Endothelial cell of umbilical vein (primary cell): ENCODE results near the gene VMP1. TPM values are rescaled to one million over a fixed set of nuclear protein-coding genes. Genes with fewer than 3 reads are reported as not detected.
A peak's percentile ranks its signal among the peaks of the same experiment; 100 is the strongest.
"Not testable (repeated sequence)": the region's sequence is repeated elsewhere in the genome, so short reads cannot be mapped to it uniquely, and the experiment has no call there.

Source experiments
- BruUV-seq: library from RNA; stranded (reverse); fragments of 400-500 nt; replicated peaks from 2 replicates; lab custom pipeline; 2021; lab: Mats Ljungman, UMichigan
- CTCF ChIA-PET: fragments of 300-600, 350-600 bp; sonication (Branson Sonifier 250); formaldehyde crosslinking; loops from one replicate; lab custom pipeline; 2021; ENCODE audit warnings: antibody characterized with exemption, inconsistent platforms; lab: Charles Lee
- POLR2A ChIA-PET: fragments of 300-600, 350-600 bp; sonication (Branson Sonifier 250); formaldehyde crosslinking; loops from one replicate; lab custom pipeline; 2021; ENCODE audit warnings: antibody characterized with exemption, inconsistent platforms; lab: Charles Lee
- DNase-seq: peaks from one replicate; pipeline ENCODE4 v3.0.0-alpha.2; 2011; ENCODE audit warnings: low read depth, low spot score
- FAIRE-seq: peaks from 2 replicates; lab custom pipeline; 2011; peaks lifted over from hg19 to GRCh38; lab: Jason Lieb, UNC
- H2AFZ ChIP-seq: 2 replicates; pipeline ENCODE4 v1.6.0; 2012; ENCODE audit warnings: low read depth, low read length, control low read depth, inconsistent platforms
- H3K27ac ChIP-seq: 2 replicates; pipeline ENCODE4 v1.5.1; 2011; ENCODE audit warnings: low read depth, mild to moderate bottlenecking, control low read depth, low read length, moderate library complexity; ENCODE audit not compliant: insufficient read depth
- H3K27me3 ChIP-seq, 2 experiments: 2 replicates each; pipeline versions ENCODE4 v1.6.0 to v1.6.1; 2011; ENCODE audit warnings: low read length in 2 of 2, mixed read lengths in 1 of 2; ENCODE audit not compliant: control insufficient read depth in 2 of 2, insufficient read depth in 2 of 2
- H3K36me3 ChIP-seq, 2 experiments: 2 replicates in 1 of 2; 3 replicates in 1 of 2; pipeline ENCODE4 v1.5.1; 2011; ENCODE audit warnings: low read length in 2 of 2, mild to moderate bottlenecking in 1 of 2, moderate library complexity in 1 of 2; ENCODE audit not compliant: control insufficient read depth in 2 of 2, insufficient read depth in 2 of 2; ENCODE audit errors: extremely low read depth in 1 of 2
- H3K4me1 ChIP-seq: 3 replicates; pipeline ENCODE4 v1.5.1; 2011; ENCODE audit warnings: mild to moderate bottlenecking, low read length; ENCODE audit not compliant: control insufficient read depth, insufficient read depth; ENCODE audit errors: extremely low read depth
- H3K4me2 ChIP-seq: 2 replicates; pipeline ENCODE4 v1.6.1; 2011; ENCODE audit warnings: low read length, control low read depth, mixed read lengths; ENCODE audit not compliant: insufficient read depth
- H3K4me3 ChIP-seq, 3 experiments: fragments of 200-600 bp in 1 of 3; sonication (generic), shearing (Covaris generic) in 1 of 3; replicated peaks in 1 of 3; 2 replicates each; pipeline ENCODE4 v1.5.1; 2011 to 2016; ENCODE audit warnings: control low read depth in 3 of 3, low read length in 3 of 3, mild to moderate bottlenecking in 2 of 3, inconsistent platforms in 1 of 3, low read depth in 1 of 3, moderate library complexity in 1 of 3; ENCODE audit not compliant: insufficient read depth in 1 of 3
- H3K79me2 ChIP-seq: 2 replicates; pipeline ENCODE4 v1.6.0; 2012; ENCODE audit warnings: low read length, inconsistent platforms; ENCODE audit not compliant: control insufficient read depth, insufficient read depth
- H3K9ac ChIP-seq: replicated peaks from 2 replicates; pipeline ENCODE3; 2011; ENCODE audit warnings: low read length, control low read depth; ENCODE audit not compliant: insufficient read depth; ENCODE audit errors: extremely low read depth
- H3K9me1 ChIP-seq: replicated peaks from 3 replicates; pipeline ENCODE4 v1.6.0; 2011; ENCODE audit warnings: mild to moderate bottlenecking, low read length; ENCODE audit not compliant: control insufficient read depth, insufficient read depth; ENCODE audit errors: extremely low read depth
- H3K9me3 ChIP-seq: replicated peaks from 2 replicates; pipeline ENCODE4 v1.5.1; 2012; ENCODE audit warnings: low read length, inconsistent platforms; ENCODE audit not compliant: control insufficient read depth, insufficient read depth
- H4K20me1 ChIP-seq: replicated peaks from 2 replicates; pipeline ENCODE3; 2011; ENCODE audit warnings: mild to moderate bottlenecking, low read length; ENCODE audit not compliant: control insufficient read depth, insufficient read depth; ENCODE audit errors: extremely low read depth
- FOS ChIP-seq: IDR thresholded peaks from 2 replicates; pipeline ENCODE4 v1.6.1; 2011; ENCODE audit warnings: mild to moderate bottlenecking, low read length, moderate library complexity, borderline replicate concordance; ENCODE audit not compliant: insufficient read depth
- GATA2 ChIP-seq: IDR thresholded peaks from 2 replicates; pipeline ENCODE4 v1.7.0; 2011; ENCODE audit warnings: low read depth, mild to moderate bottlenecking, moderate library complexity, mixed read lengths, low read length; ENCODE audit not compliant: insufficient read length, insufficient read depth
- POLR2A ChIP-seq: IDR thresholded peaks from 2 replicates; pipeline ENCODE4 v1.6.1; 2012; ENCODE audit warnings: low read depth, mild to moderate bottlenecking, control low read depth, low read length
- dilution Hi-C: fragments of 300-500 bp; cut with MboI; formaldehyde crosslinking; loops from one replicate; pipeline ENCODE4 v1.15.0; 2019; ENCODE audit warnings: low sequenced_read_pairs; ENCODE audit not compliant: extremely low pct_ligation_motif_present
- intact Hi-C: fragments of 100-400 bp; cut with micrococcal nuclease; formaldehyde crosslinking; loops from one replicate; pipeline ENCODE4 v1.10.0; 2022
- polyA plus RNA-seq, 4 experiments: library from polyadenylated mRNA; depleted of rRNA in 3 of 4; stranded (reverse) in 3 of 4; unstranded in 1 of 4; fragments of >200 nt; gene quantifications; 2 replicates each; pipeline versions ENCODE4 v1.2.1 to v1.2.3, GENCODE V29; 2011 to 2012; ENCODE audit warnings: missing spikeins in 1 of 4
- total RNA-seq: library from RNA; stranded (reverse); gene quantifications from 2 replicates; pipeline ENCODE4 v1.2.3, GENCODE V29; 2021

Gene VMP1
- total and polyA plus RNA-seq, 2 donors (not counting 3 experiments of a cell fraction or from before 2014, with no cell fraction given): 138 to 270 TPM

DNA sequence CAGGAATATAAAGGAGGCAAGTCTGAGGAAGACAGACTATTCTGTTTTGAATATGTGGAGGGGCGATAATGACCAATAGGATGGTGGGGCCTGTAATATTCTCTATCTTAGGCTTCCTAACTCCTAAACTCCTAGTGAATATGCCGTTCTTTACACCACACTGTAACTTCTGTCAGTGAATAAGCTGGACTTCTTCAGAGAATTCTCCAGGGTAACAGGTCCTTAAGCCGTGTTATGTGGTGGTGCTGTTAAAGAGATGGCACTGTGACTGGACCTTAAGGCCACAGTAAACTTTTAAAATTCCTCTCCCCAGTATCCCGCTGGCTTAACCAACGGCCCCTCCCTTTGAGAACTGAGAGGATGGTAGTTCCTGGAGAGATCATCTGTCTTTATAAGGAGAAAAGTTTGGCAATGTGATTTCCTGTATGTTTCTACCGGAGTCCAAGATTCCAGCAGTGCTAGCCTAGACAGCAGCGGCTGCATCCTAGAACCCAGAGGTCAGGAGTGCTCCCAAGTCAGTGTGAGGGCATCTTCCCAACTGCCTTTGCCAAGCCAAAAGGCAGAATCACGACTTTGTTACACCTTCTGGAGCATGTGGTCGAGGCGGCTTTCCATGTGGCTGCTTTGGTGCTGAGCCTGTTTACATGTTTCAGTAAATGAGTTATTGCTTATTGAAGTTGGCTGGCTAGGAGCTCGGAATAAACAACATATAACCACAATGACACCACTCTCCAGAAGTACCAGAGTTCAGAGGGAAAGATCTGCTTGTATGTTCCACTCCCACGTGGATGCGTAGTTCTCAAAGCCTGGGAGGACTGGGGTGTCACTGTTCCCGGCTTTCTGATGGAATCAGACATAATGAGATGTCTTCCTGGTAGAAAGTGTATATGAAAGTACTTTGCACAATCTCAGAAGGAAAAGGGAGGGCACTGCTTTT is 144.3 kb downstream of the VMP1 start:
- H3K9me1 ChIP-seq: no peaks in the 10 kb centered on the region
- no peak overlapping the region for H3K27ac ChIP-seq
- H3K36me3 ChIP-seq: no peaks in the 10 kb centered on the region
- H3K9me3 ChIP-seq: no peaks in the 10 kb centered on the region
- H3K79me2 ChIP-seq: no peaks in the 10 kb centered on the region
- H3K4me2 ChIP-seq: no peak overlapping the region
- no peak overlapping the region for H2AFZ ChIP-seq
- BruUV-seq: no TSS peak
- H4K20me1 ChIP-seq: no peaks in the 10 kb centered on the region
- POLR2A ChIA-PET: no interaction called here
- H3K4me3 ChIP-seq: no peak overlapping the region
- H3K27me3 ChIP-seq: no peaks in the 10 kb centered on the region
- no peak for DNase-seq
- no peak for FAIRE-seq
- intact Hi-C loops (no loop called here), dilution Hi-C loops (no loop called here)
- H3K4me1 ChIP-seq: peaks cover 27% of the 10 kb centered on the region
- CTCF ChIA-PET: interaction anchor here (1.4 kb wide), 1 partner anchor 98 kb away, joined by 4 read pairs; no protein-coding TSS in a partner anchor
- H3K9ac ChIP-seq: no peak overlapping the region
- TF ChIP-seq FOS (no peak), POLR2A (no peak), GATA2 (no peak)

GRCh38 chr17:59852847-59853167 is 145.4 kb downstream of the VMP1 start:
- H3K9me1 ChIP-seq, dilution Hi-C loops, H3K79me2 ChIP-seq, H4K20me1 ChIP-seq, H3K36me3 ChIP-seq, H3K4me2 ChIP-seq, H3K4me3 ChIP-seq, DNase-seq, FAIRE-seq, H3K9me3 ChIP-seq, CTCF ChIA-PET, H3K27me3 ChIP-seq, H3K9ac ChIP-seq: not testable (repeated sequence)
- Histone ChIP-seq H3K27ac (peak overlapping the region; percentile 23), H2AFZ (peak overlapping the region; percentile 4), H3K4me1 (peaks cover 26% of the 10 kb centered on the region)
- intact Hi-C loops: loop anchor here (1.0 kb wide), 1 partner anchor 9 kb away; no protein-coding TSS in a partner anchor
- TSS peak; percentile 16 for BruUV-seq
- POLR2A ChIA-PET: interaction anchor here (1.0 to 1.6 kb wide), 5 partner anchors 9 to 145 kb away, joined by 3 to 15 read pairs (median 4); partner anchors contain the start of genes PTRH2 and VMP1
